Fibroblast of peridontal ligament (primary cell): ENCODE results near the gene TRABD.
A peak's percentile ranks its signal among the peaks of the same experiment; 100 is the strongest.

Experiments used
- DNase-seq: peaks from one replicate; pipeline ENCODE4 v3.0.0-alpha.2; 2010; ENCODE audit errors: extremely low read depth

The TRABD gene

GRCh38 chr22:50173983-50174355 is 11.7 kb upstream of the TRABD start:
- no peak for DNase-seq

DNA sequence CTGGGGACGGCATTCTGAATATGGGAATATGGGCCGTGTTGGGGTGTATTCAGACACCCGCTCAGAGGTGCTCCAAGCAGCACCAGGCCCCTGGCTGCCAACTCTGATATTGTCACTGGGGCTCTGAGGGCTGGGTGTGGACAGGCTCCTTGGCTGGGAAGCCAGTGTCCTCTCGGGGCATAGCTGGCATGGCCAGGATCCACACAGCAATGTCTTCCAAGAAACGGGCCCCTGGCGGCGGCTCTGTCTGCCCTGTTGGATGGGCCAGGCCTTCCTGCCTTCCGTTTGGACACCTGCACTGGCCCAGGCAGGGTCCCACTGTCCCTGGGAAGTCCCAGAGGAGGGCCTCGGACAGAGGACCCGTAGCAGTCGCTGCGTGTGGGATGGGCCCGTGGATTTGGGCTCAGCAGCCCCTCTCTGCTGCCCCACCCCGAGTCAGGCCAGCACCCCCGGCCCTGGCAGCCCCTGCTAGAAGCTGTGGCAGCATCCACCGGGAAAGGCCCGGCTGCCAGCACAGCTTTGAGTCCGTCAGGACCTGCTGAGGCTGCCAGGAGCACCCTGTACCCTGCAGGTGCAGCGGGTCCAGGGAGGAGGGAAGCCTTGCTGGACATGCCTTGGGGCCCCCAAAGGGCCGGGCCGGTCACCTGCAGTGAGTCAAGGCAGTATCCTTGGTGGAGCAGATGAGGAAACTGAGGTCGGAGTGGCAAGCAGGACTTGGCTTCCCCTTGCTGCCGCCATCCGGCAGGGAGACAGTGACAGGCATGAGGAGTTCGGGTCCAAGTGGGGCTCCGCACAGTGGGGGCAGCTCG is 11.1 kb upstream of the TRABD start:
- no peak for DNase-seq

DNA sequence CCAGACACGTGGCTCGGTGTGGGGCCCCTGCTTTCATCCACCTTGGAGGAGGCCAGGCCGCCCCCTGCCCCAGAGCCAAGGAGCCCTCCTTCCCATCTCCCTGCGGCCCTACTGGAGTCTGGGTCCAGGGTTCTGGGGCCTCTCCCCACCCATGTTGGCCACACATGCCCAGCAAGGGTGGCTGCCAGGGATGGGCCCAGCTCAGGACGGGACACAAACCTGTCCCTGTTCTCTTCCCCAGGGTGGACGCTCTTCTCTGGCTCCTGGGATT is 10.6 kb upstream of the TRABD start:
- no peak for DNase-seq

- no peak for DNase-seq
Measured at GRCh38 chr22:50175921-50176849, 9.5 kb upstream of the TRABD start.

- DNase-seq = no peak
Measured at GRCh38 chr22:50176850-50177536, 8.7 kb upstream of the TRABD start.

DNA sequence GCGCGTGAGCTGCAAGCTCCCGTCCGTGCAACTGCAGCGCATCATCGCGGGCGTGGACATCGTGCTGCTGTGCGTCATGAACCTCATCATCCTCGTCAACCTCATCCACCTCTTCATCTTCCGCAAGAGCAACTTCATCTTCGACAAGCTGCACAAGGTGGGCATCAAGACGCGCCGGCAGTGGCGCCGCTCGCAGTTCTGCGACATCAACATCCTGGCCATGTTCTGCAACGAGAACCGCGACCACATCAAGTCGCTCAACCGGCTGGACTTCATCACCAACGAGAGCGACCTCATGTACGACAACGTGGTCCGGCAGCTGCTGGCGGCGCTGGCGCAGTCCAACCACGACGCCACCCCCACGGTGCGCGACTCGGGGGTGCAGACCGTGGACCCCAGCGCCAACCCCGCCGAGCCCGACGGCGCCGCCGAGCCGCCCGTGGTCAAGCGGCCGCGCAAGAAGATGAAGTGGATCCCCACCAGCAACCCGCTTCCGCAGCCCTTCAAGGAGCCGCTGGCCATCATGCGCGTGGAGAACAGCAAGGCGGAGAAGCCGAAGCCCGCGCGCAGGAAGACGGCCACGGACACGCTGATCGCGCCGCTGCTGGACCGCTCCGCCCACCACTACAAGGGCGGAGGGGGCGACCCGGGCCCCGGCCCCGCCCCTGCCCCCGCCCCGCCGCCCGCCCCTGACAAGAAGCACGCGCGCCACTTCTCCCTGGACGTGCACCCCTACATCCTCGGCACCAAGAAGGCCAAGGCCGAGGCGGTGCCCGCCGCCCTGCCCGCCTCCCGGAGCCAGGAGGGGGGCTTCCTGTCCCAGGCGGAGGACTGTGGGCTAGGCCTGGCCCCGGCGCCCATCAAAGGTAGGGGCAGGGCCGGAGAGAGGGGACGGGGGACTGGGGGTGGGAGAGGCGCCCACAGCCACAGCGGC is 7.9 kb upstream of the TRABD start:
- DNase-seq = no peak

GRCh38 chr22:50178471-50178864 is 7.2 kb upstream of the TRABD start:
- no peak for DNase-seq

- DNase-seq = no peak
Measured at GRCh38 chr22:50178871-50179869, 6.5 kb upstream of the TRABD start.

- no peak for DNase-seq
Measured at GRCh38 chr22:50179937-50180726, 5.6 kb upstream of the TRABD start.

DNA sequence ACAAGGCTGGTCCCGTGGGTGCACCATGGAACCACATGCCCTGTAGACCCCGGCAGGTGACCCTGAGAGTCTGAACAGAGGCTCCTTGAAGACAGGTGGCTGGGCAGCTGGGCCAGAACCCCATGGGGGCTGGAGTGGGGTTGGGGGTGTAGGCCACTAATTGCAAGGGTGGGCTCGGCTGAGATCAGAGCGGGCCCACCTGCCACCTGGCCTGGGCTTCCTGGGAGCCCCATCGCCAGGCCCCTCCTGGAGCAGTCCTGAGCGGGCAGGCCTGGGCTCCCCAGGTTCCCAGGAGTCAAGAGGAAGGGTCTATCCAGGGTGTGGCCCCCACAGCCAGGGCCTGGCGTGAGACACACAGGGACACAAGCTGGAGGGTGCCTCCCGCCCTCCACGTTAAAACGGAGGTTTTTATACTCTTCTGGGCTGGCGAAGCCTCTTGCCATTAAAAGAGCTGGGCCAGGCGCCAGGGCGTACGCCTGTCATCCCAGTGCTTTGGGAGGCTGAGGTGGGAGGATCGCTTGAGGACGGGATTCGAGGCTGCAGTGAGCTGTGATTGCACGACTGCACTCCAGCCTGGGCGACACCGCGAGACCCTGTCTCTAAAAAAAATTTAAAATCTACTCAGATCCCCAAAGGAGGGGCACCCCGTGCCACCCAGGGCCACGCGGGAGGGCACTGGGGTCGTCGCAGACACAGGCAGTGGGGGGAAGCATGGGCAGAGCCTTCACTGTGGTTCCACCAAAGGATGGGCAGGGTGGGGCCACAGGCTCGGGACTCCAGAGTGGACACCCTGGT is 4.8 kb upstream of the TRABD start:
- DNase-seq = no peak

- no peak for DNase-seq
Measured at GRCh38 chr22:50182176-50183081, 3.3 kb upstream of the TRABD start.

DNA sequence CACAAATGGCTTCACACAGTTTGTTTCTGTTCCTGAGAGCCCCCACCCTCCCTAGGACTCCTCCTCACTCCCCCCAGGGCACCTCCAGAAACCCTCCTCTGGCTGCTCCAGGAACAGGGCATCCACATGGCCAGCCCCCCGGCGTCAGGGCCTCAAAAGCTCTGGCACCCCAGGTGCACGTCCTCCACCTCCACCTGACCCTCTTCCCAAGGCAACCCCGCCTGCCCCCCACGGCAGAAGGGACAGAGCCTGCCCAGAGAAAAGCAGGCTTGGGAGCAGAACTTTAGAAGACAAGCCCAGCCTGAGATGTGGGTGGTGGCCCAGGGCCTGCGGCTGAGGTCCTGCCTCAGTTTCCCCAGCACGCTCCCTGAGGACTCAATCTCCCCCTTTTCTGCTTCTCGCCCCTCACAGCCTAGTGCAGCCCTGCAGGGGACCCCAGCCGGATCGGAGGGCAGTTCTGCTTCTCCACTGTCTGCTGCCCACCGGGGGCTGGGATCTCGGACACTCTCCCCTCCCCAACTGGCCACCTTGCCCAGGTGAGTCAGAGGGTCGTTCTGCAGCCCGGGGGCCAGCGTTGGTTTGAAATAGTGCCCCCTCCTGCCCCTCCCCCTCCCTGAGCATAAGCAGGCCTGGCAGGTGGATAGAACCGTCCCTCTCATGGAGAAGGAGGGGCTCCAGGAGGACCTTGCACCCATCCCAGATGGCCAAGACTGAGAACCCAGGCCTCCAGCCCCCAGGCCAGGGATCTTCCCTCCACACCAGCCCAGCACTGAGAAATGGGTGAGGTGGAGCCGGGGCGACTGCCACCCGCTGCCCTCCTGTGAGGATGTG is 2.4 kb upstream of the TRABD start:
- DNase-seq = no peak

DNA sequence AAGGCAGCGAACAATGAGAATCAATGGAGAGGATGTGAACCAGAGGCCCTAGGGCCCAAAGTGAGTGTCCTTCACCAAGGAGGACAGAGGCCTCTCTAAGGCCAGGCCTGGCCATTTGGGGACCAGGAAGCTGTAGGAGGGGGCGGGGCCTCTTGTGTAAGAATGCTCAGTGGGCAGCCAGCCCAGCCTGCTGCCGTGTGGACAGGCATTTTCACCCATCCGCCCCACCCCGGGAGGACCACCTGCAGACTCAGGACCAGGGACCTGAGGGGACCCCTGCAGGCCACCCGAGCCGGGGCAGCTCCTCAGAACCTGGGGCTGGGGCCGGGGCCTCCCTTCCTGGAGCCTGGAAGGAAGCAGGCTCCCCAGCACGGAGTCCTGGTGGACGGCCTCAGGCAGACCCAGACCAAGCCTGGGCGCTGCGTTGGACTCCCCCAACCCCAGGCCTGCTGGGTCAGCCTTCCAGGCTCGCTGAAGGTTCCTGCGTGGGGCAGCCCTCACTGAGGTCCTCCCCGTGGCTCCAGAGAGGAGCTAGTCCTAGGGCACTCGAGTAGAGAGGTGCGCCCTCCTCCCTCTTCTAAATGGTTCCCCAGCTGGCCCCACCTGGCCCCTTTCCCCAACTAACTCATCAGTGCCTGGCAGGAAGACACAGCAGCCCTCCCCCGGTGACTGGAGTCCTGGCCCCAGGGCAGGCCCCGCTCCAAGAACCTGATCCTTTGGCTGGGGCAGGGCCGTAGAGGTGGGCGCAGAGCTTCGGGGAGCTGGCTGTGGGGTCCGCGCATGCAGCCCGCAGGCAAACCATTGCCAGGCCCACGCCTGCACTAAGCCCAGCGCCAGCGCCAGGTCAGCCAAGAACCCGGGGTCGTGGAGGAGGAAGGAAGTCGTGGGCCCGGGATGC is 1.5 kb upstream of the TRABD start:
- DNase-seq = peak; percentile 40

- no peak for DNase-seq
Measured at GRCh38 chr22:50184902-50185374, 775 bp upstream of the TRABD start.

GRCh38 chr22:50186181-50186714 is 535 bp downstream of the TRABD start:
- no peak for DNase-seq
